SH-SY5Y (cell line): ENCODE measurements around the gene ALS2CL.

Source experiments
- GATA2 ChIP-seq: IDR thresholded peaks from 2 replicates; pipeline ENCODE4 v1.6.1; 2011; ENCODE audit warnings: mild to moderate bottlenecking, low read depth, low read length
- GATA3 ChIP-seq: IDR thresholded peaks from 2 replicates; pipeline ENCODE4 v1.6.1; 2011; ENCODE audit warnings: low read depth, mild to moderate bottlenecking, low read length, moderate library complexity

- TF ChIP-seq GATA2 (no peak), GATA3 (no peak)
Measured at GRCh38 chr3:46639221-46639620, 54.3 kb downstream of the ALS2CL start.
